H9 (cell line): ENCODE measurements around the gene TENM4. TPM values are rescaled to one million over a fixed set of nuclear protein-coding genes. Genes with fewer than 3 reads are reported as not detected.

Experiments
- DNase-seq: peaks from one replicate; pipeline ENCODE4 v3.0.0-alpha.2; 2017
- H2AFZ ChIP-seq: one replicate; pipeline ENCODE4 v1.6.1; 2013; ENCODE audit warnings: mild to moderate bottlenecking, low read length, control low read depth, moderate library complexity
- H2AK5ac ChIP-seq: 2 replicates; pipeline ENCODE4 v1.6.1; 2013; ENCODE audit warnings: low read length, control low read depth, mixed read lengths; ENCODE audit not compliant: insufficient read length
- H2BK120ac ChIP-seq: one replicate; pipeline ENCODE4 v1.6.1; 2013; ENCODE audit warnings: low read depth, mild to moderate bottlenecking, low read length, control low read depth, inconsistent platforms; ENCODE audit not compliant: poor library complexity, severe bottlenecking
- H2BK12ac ChIP-seq: 2 replicates; pipeline ENCODE4 v1.6.1; 2013; ENCODE audit warnings: low read length, control low read depth, mixed read lengths, low read depth; ENCODE audit not compliant: insufficient read length
- H2BK15ac ChIP-seq: 2 replicates; pipeline ENCODE4 v1.6.1; 2013; ENCODE audit warnings: low read depth, low read length, control low read depth
- H2BK20ac ChIP-seq: one replicate; pipeline ENCODE4 v1.6.1; 2013; ENCODE audit warnings: low read depth, mild to moderate bottlenecking, low read length, control low read depth, inconsistent platforms; ENCODE audit not compliant: poor library complexity, severe bottlenecking
- H2BK5ac ChIP-seq: 2 replicates; pipeline ENCODE4 v1.6.1; 2013; ENCODE audit warnings: low read length, control low read depth, mixed read lengths; ENCODE audit not compliant: insufficient read length
- H3K14ac ChIP-seq: 2 replicates; pipeline ENCODE4 v1.6.1; 2013; ENCODE audit warnings: low read length, control low read depth; ENCODE audit not compliant: insufficient read depth
- H3K18ac ChIP-seq: 2 replicates; pipeline ENCODE4 v1.6.1; 2013; ENCODE audit warnings: low read depth, mild to moderate bottlenecking, mixed read lengths, low read length, control low read depth; ENCODE audit not compliant: insufficient read length
- H3K23ac ChIP-seq: 2 replicates; pipeline ENCODE4 v1.6.1; 2013; ENCODE audit warnings: low read length, control low read depth, mixed read lengths, low read depth; ENCODE audit not compliant: insufficient read length
- H3K23me2 ChIP-seq: 2 replicates; pipeline ENCODE4 v1.6.1; 2013; ENCODE audit warnings: low read depth, mild to moderate bottlenecking, mixed read lengths, low read length, control low read depth; ENCODE audit not compliant: insufficient read length, poor library complexity, severe bottlenecking
- H3K27ac ChIP-seq: 2 replicates; pipeline ENCODE4 v1.5.1; 2013; ENCODE audit warnings: low read length, control low read depth, mixed read lengths, low read depth; ENCODE audit not compliant: insufficient read length
- H3K27me3 ChIP-seq: 2 replicates; pipeline ENCODE4 v1.6.1; 2013; ENCODE audit warnings: low read length, control low read depth, inconsistent platforms; ENCODE audit not compliant: insufficient read depth
- H3K4ac ChIP-seq: 2 replicates; pipeline ENCODE4 v1.6.1; 2013; ENCODE audit warnings: low read depth, mild to moderate bottlenecking, control low read depth, inconsistent platforms, low read length, moderate library complexity
- H3K4me1 ChIP-seq: 2 replicates; pipeline ENCODE4 v1.6.1; 2013; ENCODE audit warnings: low read length, control low read depth, inconsistent platforms; ENCODE audit not compliant: insufficient read depth
- H3K4me2 ChIP-seq: 2 replicates; pipeline ENCODE4 v1.6.1; 2013; ENCODE audit warnings: low read length, control low read depth, mixed read lengths; ENCODE audit not compliant: insufficient read length, insufficient read depth
- H3K56ac ChIP-seq: 2 replicates; pipeline ENCODE4 v1.6.1; 2013; ENCODE audit warnings: low read depth, mild to moderate bottlenecking, mixed read lengths, low read length, control low read depth; ENCODE audit not compliant: insufficient read length
- H3K79me1 ChIP-seq: 2 replicates; pipeline ENCODE4 v1.6.1; 2013; ENCODE audit warnings: low read depth, mild to moderate bottlenecking, moderate library complexity, low read length, control low read depth, inconsistent platforms; ENCODE audit not compliant: insufficient read depth, poor library complexity, severe bottlenecking
- H3K79me2 ChIP-seq: 2 replicates; pipeline ENCODE4 v1.6.1; 2013; ENCODE audit warnings: low read length, control low read depth, inconsistent platforms; ENCODE audit not compliant: insufficient read depth
- H3K9ac ChIP-seq: 2 replicates; pipeline ENCODE4 v1.6.1; 2013; ENCODE audit warnings: low read length, control low read depth, mixed read lengths; ENCODE audit not compliant: insufficient read length; ENCODE audit errors: extremely low read depth
- H3K9me3 ChIP-seq: one replicate; pipeline ENCODE4 v1.6.1; 2013; ENCODE audit warnings: low read depth, low read length, inconsistent platforms; ENCODE audit not compliant: control insufficient read depth
- H3T11ph ChIP-seq: one replicate; pipeline ENCODE4 v1.6.1; 2013; ENCODE audit warnings: mild to moderate bottlenecking, low read length, control low read depth, inconsistent platforms
- H4K20me1 ChIP-seq: one replicate; pipeline ENCODE4 v1.6.1; 2013; ENCODE audit not compliant: control insufficient read depth, insufficient read length, insufficient read depth
- H4K5ac ChIP-seq: 2 replicates; pipeline ENCODE4 v1.6.1; 2013; ENCODE audit warnings: low read depth, mild to moderate bottlenecking, mixed read lengths, low read length, control low read depth; ENCODE audit not compliant: insufficient read length
- H4K8ac ChIP-seq: replicated peaks from 2 replicates; pipeline ENCODE4 v1.6.1; 2013; ENCODE audit warnings: low read length, control low read depth, mixed read lengths, low read depth; ENCODE audit not compliant: insufficient read length
- H4K91ac ChIP-seq: 2 replicates; pipeline ENCODE4 v1.6.1; 2013; ENCODE audit warnings: low read depth, mild to moderate bottlenecking, moderate library complexity, mixed read lengths, low read length, control low read depth; ENCODE audit not compliant: insufficient read length
- H3K27ac Mint-ChIP-seq, 3 experiments: 2 replicates in 2 of 3; 3 replicates in 1 of 3; pipeline ENCODE4 v1.8.0; 2020 to 2021; ENCODE audit warnings: mixed read lengths in 3 of 3, mild to moderate bottlenecking in 1 of 3, moderate library complexity in 1 of 3
- H3K27me3 Mint-ChIP-seq: 2 replicates; pipeline ENCODE4 v1.8.0; 2021; ENCODE audit warnings: low read depth, mild to moderate bottlenecking, moderate library complexity, mixed read lengths
- H3K36me3 Mint-ChIP-seq, 3 experiments: 2 replicates in 2 of 3; 3 replicates in 1 of 3; pipeline ENCODE4 v1.8.0; 2020 to 2021; ENCODE audit warnings: low read depth in 3 of 3, mixed read lengths in 3 of 3; ENCODE audit not compliant: insufficient read depth in 1 of 3
- H3K4me1 Mint-ChIP-seq, 2 experiments: 2 replicates each; pipeline ENCODE4 v1.8.0; 2020; ENCODE audit warnings: mixed read lengths in 2 of 2
- H3K4me3 Mint-ChIP-seq, 2 experiments: 2 replicates in 1 of 2; 3 replicates in 1 of 2; pipeline ENCODE4 v1.8.0; 2020 to 2021; ENCODE audit warnings: mild to moderate bottlenecking in 2 of 2, mixed read lengths in 2 of 2, moderate library complexity in 1 of 2
- H3K9me3 Mint-ChIP-seq, 2 experiments: 2 replicates in 1 of 2; 3 replicates in 1 of 2; pipeline ENCODE4 v1.8.0; 2020; ENCODE audit warnings: mild to moderate bottlenecking in 2 of 2, mixed read lengths in 2 of 2, moderate library complexity in 1 of 2
- WGBS: extraction: QIAGEN DNeasy Blood & Tissue Kit; methylation state at CpG from one replicate; pipeline ENCODE4 v1.1.7; 2013; ENCODE audit warnings: missing lambda C conversion rate, low lambda C conversion rate, mixed read lengths; ENCODE audit not compliant: insufficient read length; ENCODE audit errors: extremely low coverage; 5-methylcytosine and 5-hydroxymethylcytosine counted together
- total RNA-seq: library from RNA; stranded (reverse); gene quantifications from 2 replicates; pipeline ENCODE4 v1.2.1, GENCODE V29; 2021
- TF ChIP-seq, protein P1 (sequence below): fragments of 200-600 bp; sonication (generic); conservative IDR thresholded peaks from 3 replicates; pipeline ENCODE4 v1.8.0; 2021; ENCODE audit warnings: antibody characterized with exemption, mild to moderate bottlenecking

Gene TENM4
- total RNA-seq, 1 experiment from 2014 or later: 4.6 TPM

- peaks cover 3% of the 10 kb centered on the region for H3K4me1 ChIP-seq
- no peak overlapping the region for H2BK12ac ChIP-seq
- no peak overlapping the region for H2BK15ac ChIP-seq
- H3K56ac ChIP-seq: no peak overlapping the region
- H3K9ac ChIP-seq: no peak overlapping the region
- no peaks in the 10 kb centered on the region for H3K23me2 ChIP-seq
- H3K4me2 ChIP-seq: no peak overlapping the region
- H2AFZ ChIP-seq: no peak overlapping the region
- H3K14ac ChIP-seq: no peak overlapping the region
- WGBS: no CpG with 5 or more reads among the region's 6 CpGs
- no peaks in the 10 kb centered on the region for H3K9me3 ChIP-seq
- H3K23ac ChIP-seq: no peak overlapping the region
- no peaks in the 10 kb centered on the region for H3K79me2 ChIP-seq
- Mint-ChIP-seq H3K4me3 (no peak overlapping the region), H3K4me1 (peaks cover 18 to 22% of the 10 kb centered on the region in 2 experiments), H3K27me3 (no peaks in the 10 kb centered on the region; the same call in 1 of the 2 replicates), H3K27ac (no peak overlapping the region; a peak in 1 of 7 replicates), H3K36me3 (no peaks in the 10 kb centered on the region), H3K9me3 (no peaks in the 10 kb centered on the region)
- H3K4ac ChIP-seq: no peak overlapping the region
- H3K27me3 ChIP-seq: no peaks in the 10 kb centered on the region
- H4K91ac ChIP-seq: no peak overlapping the region
- TF ChIP-seq, protein P1, sequence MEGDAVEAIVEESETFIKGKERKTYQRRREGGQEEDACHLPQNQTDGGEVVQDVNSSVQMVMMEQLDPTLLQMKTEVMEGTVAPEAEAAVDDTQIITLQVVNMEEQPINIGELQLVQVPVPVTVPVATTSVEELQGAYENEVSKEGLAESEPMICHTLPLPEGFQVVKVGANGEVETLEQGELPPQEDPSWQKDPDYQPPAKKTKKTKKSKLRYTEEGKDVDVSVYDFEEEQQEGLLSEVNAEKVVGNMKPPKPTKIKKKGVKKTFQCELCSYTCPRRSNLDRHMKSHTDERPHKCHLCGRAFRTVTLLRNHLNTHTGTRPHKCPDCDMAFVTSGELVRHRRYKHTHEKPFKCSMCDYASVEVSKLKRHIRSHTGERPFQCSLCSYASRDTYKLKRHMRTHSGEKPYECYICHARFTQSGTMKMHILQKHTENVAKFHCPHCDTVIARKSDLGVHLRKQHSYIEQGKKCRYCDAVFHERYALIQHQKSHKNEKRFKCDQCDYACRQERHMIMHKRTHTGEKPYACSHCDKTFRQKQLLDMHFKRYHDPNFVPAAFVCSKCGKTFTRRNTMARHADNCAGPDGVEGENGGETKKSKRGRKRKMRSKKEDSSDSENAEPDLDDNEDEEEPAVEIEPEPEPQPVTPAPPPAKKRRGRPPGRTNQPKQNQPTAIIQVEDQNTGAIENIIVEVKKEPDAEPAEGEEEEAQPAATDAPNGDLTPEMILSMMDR: no peak
- no peak overlapping the region for H4K5ac ChIP-seq
- DNase-seq: no peak
- no peak overlapping the region for H3K27ac ChIP-seq
- no peaks in the 10 kb centered on the region for H4K20me1 ChIP-seq
- no peak overlapping the region for H4K8ac ChIP-seq
- no peak overlapping the region for H3K18ac ChIP-seq
- H2AK5ac ChIP-seq: no peak overlapping the region
- no peak overlapping the region for H2BK120ac ChIP-seq
- no peak overlapping the region for H2BK20ac ChIP-seq
- H3K79me1 ChIP-seq: no peaks in the 10 kb centered on the region
- no peak overlapping the region for H2BK5ac ChIP-seq
- H3T11ph ChIP-seq: no peak overlapping the region
Observed at GRCh38 chr11:78815831-78816230, 625.0 kb downstream of the TENM4 start.
